ENCODE data around the gene ZSCAN2. TPM values are rescaled to one million over a fixed set of nuclear protein-coding genes. Genes with fewer than 3 reads are reported as not detected.

ZSCAN2 gene
- total RNA-seq, 2 donors from 2014 or later: 9.8 to 12.6 TPM

- Mint-ChIP-seq H3K36me3 (ENCODE audit: insufficient read depth in 2 of 2) (peaks cover 16 to 19% of the 10 kb centered on the region in 2 donors), H3K27me3 (ENCODE audit: low read depth) (no peaks in the 10 kb centered on the region), H3K27ac (peak overlapping the region; percentile 89), H3K4me3 (peak overlapping the region; percentile 37 to 38), H3K4me1 (ENCODE audit: low read depth) (peaks cover 58% of the 10 kb centered on the region), H3K9me3 (no peaks in the 10 kb centered on the region)
- DNase-seq (peak; percentile 64 to 72), ATAC-seq (replicated peaks in 1 of 2) (peak; percentile 32 to 55)
Measured at GRCh38 chr15:84669726-84670125, 68.9 kb downstream of the ZSCAN2 start.

- peak overlapping the region; percentile 14 for H3K27ac Mint-ChIP-seq
- no peaks in the 10 kb centered on the region for H3K9me3 Mint-ChIP-seq
- no peaks in the 10 kb centered on the region for H3K27me3 Mint-ChIP-seq (ENCODE audit: low read depth)
- peaks cover 57% of the 10 kb centered on the region for H3K4me1 Mint-ChIP-seq (ENCODE audit: low read depth)
- ATAC-seq (replicated peaks in 1 of 2) (no peak), DNase-seq (no peak)
- peaks cover 14 to 24% of the 10 kb centered on the region in 2 donors for H3K36me3 Mint-ChIP-seq (ENCODE audit: insufficient read depth in 2 of 2)
- no peak overlapping the region for H3K4me3 Mint-ChIP-seq
Measured at GRCh38 chr15:84671211-84671610, 70.4 kb downstream of the ZSCAN2 start.

Other genes starting within 250 kb of the ZSCAN2 start
- gene WDR73, start 53.3 kb downstream of the ZSCAN2 start, total RNA-seq: 10 to 100 TPM; 16.1 to 16.7 TPM
- 1 to 10 TPM; 3.6 to 4.0 TPM for gene NMB, start 57.2 kb downstream of the ZSCAN2 start, total RNA-seq
- gene SEC11A, start 115.1 kb downstream of the ZSCAN2 start, total RNA-seq: 100 to 1,000 TPM; 120 to 134 TPM
- gene ZNF592, start 147.6 kb downstream of the ZSCAN2 start, total RNA-seq: 10 to 100 TPM; 33.5 to 39.5 TPM
- under 1 TPM; 0.46 TPM for gene ALPK3, start 216.3 kb downstream of the ZSCAN2 start, total RNA-seq

All from activated T-cell treated with anti-CD3 and anti-CD28 coated beads, Interleukin-2, amount 50 U/mL, for 72 hours (primary cell).